Adrenal gland (tissue), 12 donors: Measurements from ENCODE around the gene ARHGAP10. TPM values are rescaled to one million over a fixed set of nuclear protein-coding genes. Genes with fewer than 3 reads are reported as not detected.
A peak's percentile ranks its signal among the peaks of the same experiment; 100 is the strongest.

Experiments used
- DNase-seq, 7 donors: peaks; one replicate each; pipeline ENCODE4 v3.0.0-alpha.2; 2019 to 2020
- H3K27ac ChIP-seq, 5 donors: fragments of 200-600 bp; sonication (generic) in 4 of 5; 1 replicate in 3 of 5; 2 replicates in 2 of 5; pipeline versions ENCODE4 v1.5.1 to v1.8.0; 2016 to 2020; ENCODE audit warnings: mild to moderate bottlenecking in 1 of 5
- H3K27me3 ChIP-seq: fragments of 200-600 bp; 2 replicates; pipeline ENCODE4 v1.8.0; 2021
- H3K36me3 ChIP-seq, 2 donors: fragments of 200-600 bp; replicated peaks in 1 of 2; 1 replicate in 1 of 2; 2 replicates in 1 of 2; pipeline versions ENCODE4 v1.5.1 to v1.8.0; 2018 to 2022
- H3K4me1 ChIP-seq, 2 donors: fragments of 200-600 bp; replicated peaks in 1 of 2; 1 replicate in 1 of 2; 2 replicates in 1 of 2; pipeline versions ENCODE4 v1.5.1 to v1.8.0; 2018 to 2021
- H3K4me3 ChIP-seq, 4 donors: fragments of 200-600 bp; sonication (generic) in 3 of 4; one replicate each; pipeline ENCODE4 v1.5.1; 2016 to 2018
- H3K9me3 ChIP-seq, 3 donors: fragments of 200-600 bp; sonication (generic) in 1 of 3; replicated peaks in 1 of 3; 1 replicate in 2 of 3; 2 replicates in 1 of 3; pipeline versions ENCODE4 v1.5.1 to v1.8.0; 2016 to 2021
- POLR2A ChIP-seq, 2 donors: fragments of 450-650 bp; IDR thresholded peaks; one replicate each; pipeline ENCODE4 v1.6.1; 2017; ENCODE audit warnings: antibody characterized with exemption in 2 of 2, mild to moderate bottlenecking in 2 of 2, moderate library complexity in 1 of 2
- WGBS, 4 donors: extraction: QIAGEN DNeasy Blood & Tissue Kit in 2 of 4; methylation state at CpG; one replicate each; pipeline versions ENCODE4 v1.1.5 to v1.1.7; 2013 to 2017; 5-methylcytosine and 5-hydroxymethylcytosine counted together
- intact Hi-C, 2 donors: fragments of 100-400 bp; cut with DNase I; formaldehyde crosslinking; loops; one replicate each; pipeline versions ENCODE4 v1.14.1 to v1.15.0; 2022 to 2023
- polyA plus RNA-seq, 3 donors: library from polyadenylated mRNA; stranded (reverse); fragments of 200-250 nt in 2 of 3; fragments of 350-450 nt in 1 of 3; fragmentation: Illumina TruSeq in 1 of 3; extraction: RNeasy Lipid Tissue Mini Kit (QIAGEN cat#74804) in 1 of 3; gene quantifications; one replicate each; pipeline ENCODE4 v1.2.3, GENCODE V29; 2013 to 2014
- total RNA-seq, 9 donors: library from RNA; depleted of rRNA in 4 of 9; stranded (reverse); fragments of >200 nt in 4 of 9; fragments of 120-200 nt in 1 of 9; fragmentation: NEBNext Ultra II Directional in 1 of 9; extraction: Animal tissue kit (Norgen Biotek cat#: 25700) in 1 of 9; gene quantifications; one replicate each; pipeline versions ENCODE4 v1.1.0 to v1.2.4, GENCODE V29; 2013 to 2023
- TF ChIP-seq, protein P1 (sequence below), 6 experiments: fragments of 450-650 bp in 4 of 6; fragments of 200-600 bp in 2 of 6; sonication (generic) in 1 of 6; IDR thresholded peaks; 1 replicate in 5 of 6; 2 replicates in 1 of 6; pipeline versions ENCODE4 v1.5.1 to v1.8.0; 2016 to 2021; ENCODE audit warnings: antibody characterized with exemption in 6 of 6, mild to moderate bottlenecking in 2 of 6, moderate library complexity in 1 of 6
- donor health status: healthy with polysubstance abuse.
- donor health status: Bipolar disorder and iron deficiency.
- donor health status: DM: yes; HTN: yes; CAD: no.
- donor health status: DM: no; HTN: no; CAD: no.
- donor health status: DM: no; HTN: no; CAD: no.
- donor health status: DM: yes; HTN: yes; CAD: no.

Gene ARHGAP10
- total and polyA plus RNA-seq, 12 donors: 7.0 to 40.8 (median 22.1) TPM

DNA sequence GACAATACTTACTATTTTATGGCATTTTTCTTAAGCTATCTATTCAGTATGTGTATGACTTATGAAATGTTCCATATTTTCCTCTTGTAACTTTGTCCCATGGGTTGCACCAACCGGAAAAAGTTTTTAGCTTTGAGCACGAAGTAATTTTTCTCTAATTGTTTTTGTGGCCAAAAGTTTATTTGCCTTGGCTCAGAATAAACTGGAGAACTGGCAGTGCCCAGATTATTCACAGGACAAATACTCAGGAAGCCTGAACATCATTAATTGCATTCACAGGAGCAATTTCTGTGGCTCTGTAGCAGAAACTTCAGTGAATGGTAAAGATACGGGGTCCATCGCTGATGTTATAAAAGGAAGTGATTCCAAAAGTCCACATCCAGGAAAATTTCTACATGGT is 184.5 kb downstream of the ARHGAP10 start:
- Histone ChIP-seq H3K4me3 (no peak overlapping the region), H3K27ac (no peak overlapping the region), H3K27me3 (no peaks in the 10 kb centered on the region), H3K4me1 (no peaks in the 10 kb centered on the region), H3K9me3 (no peaks in the 10 kb centered on the region), H3K36me3 (peaks cover 0 to 8% of the 10 kb centered on the region in 2 donors)
- DNase-seq: no peak
- WGBS, 4 donors: 77 to 86% (median 82%) methylated on average over 4 of the region's 4 CpGs
- intact Hi-C loops: no loop called here
- TF ChIP-seq, protein P1, sequence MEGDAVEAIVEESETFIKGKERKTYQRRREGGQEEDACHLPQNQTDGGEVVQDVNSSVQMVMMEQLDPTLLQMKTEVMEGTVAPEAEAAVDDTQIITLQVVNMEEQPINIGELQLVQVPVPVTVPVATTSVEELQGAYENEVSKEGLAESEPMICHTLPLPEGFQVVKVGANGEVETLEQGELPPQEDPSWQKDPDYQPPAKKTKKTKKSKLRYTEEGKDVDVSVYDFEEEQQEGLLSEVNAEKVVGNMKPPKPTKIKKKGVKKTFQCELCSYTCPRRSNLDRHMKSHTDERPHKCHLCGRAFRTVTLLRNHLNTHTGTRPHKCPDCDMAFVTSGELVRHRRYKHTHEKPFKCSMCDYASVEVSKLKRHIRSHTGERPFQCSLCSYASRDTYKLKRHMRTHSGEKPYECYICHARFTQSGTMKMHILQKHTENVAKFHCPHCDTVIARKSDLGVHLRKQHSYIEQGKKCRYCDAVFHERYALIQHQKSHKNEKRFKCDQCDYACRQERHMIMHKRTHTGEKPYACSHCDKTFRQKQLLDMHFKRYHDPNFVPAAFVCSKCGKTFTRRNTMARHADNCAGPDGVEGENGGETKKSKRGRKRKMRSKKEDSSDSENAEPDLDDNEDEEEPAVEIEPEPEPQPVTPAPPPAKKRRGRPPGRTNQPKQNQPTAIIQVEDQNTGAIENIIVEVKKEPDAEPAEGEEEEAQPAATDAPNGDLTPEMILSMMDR (IDR thresholded peaks at IDR 0.05): no peak
- no peak for TF ChIP-seq POLR2A (IDR thresholded peaks at IDR 0.05)

DNA sequence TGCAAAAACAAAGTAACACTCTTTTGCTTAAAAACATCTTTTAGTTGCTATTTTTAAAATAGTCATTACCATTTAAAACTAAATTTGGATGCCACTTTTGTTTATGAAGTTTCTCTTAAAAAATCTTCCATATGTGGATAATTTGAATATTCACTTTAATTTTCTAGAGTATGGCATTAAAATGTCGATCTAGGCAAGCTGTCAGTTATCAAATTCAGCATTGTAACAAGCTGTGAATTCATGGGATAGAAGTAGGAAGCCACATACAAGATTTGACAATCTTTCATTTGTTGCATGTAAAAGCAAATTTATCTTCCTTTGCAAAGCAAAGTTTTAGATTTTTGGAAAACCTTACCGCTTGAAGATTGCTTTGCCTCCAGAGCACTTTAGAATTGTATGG is 191.5 kb downstream of the ARHGAP10 start:
- no peak overlapping the region for H3K4me3 ChIP-seq
- peaks cover 0 to 9% of the 10 kb centered on the region in 2 donors for H3K4me1 ChIP-seq
- no peak for TF ChIP-seq POLR2A (IDR thresholded peaks at IDR 0.05)
- TF ChIP-seq, protein P1 (IDR thresholded peaks at IDR 0.05): no peak
- no peak for DNase-seq
- 93 to 97% (median 95%) methylated on average over 2 of the region's 2 CpGs for WGBS, 4 donors
- H3K9me3 ChIP-seq: no peaks in the 10 kb centered on the region
- H3K27ac ChIP-seq: no peak overlapping the region
- intact Hi-C loops: no loop called here
- peaks cover 0 to 5% of the 10 kb centered on the region in 2 donors for H3K36me3 ChIP-seq
- H3K27me3 ChIP-seq: no peaks in the 10 kb centered on the region

DNA sequence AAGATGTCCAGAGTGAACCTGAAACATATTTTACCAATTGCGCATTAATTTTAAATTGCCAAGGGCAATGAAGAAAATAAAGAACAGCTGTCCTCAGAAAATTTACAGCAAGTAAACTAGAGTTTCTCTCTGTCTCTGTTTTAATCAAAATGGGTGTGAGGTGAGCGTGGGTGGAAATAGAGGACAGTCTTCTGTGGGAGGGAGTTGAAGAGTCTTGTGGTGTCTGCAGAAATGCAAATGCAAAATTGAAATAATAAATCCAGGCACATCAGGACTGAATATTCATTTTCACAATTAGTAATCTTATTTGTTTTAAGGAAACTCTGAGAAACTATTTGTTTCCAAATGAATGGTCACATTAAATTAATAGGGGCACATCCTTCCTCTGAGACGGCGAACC is 192.0 kb downstream of the ARHGAP10 start:
- Histone ChIP-seq H3K36me3 (peaks cover 0 to 5% of the 10 kb centered on the region in 2 donors), H3K4me1 (peaks cover 0 to 9% of the 10 kb centered on the region in 2 donors), H3K9me3 (no peaks in the 10 kb centered on the region), H3K4me3 (no peak overlapping the region), H3K27me3 (no peaks in the 10 kb centered on the region), H3K27ac (no peak overlapping the region)
- DNase-seq: no peak
- TF ChIP-seq, protein P1 (IDR thresholded peaks at IDR 0.05): no peak
- TF ChIP-seq POLR2A (IDR thresholded peaks at IDR 0.05): no peak
- intact Hi-C loops: no loop called here
- WGBS, 4 donors: 88 to 97% (median 92%) methylated on average over 4 of the region's 4 CpGs

DNA sequence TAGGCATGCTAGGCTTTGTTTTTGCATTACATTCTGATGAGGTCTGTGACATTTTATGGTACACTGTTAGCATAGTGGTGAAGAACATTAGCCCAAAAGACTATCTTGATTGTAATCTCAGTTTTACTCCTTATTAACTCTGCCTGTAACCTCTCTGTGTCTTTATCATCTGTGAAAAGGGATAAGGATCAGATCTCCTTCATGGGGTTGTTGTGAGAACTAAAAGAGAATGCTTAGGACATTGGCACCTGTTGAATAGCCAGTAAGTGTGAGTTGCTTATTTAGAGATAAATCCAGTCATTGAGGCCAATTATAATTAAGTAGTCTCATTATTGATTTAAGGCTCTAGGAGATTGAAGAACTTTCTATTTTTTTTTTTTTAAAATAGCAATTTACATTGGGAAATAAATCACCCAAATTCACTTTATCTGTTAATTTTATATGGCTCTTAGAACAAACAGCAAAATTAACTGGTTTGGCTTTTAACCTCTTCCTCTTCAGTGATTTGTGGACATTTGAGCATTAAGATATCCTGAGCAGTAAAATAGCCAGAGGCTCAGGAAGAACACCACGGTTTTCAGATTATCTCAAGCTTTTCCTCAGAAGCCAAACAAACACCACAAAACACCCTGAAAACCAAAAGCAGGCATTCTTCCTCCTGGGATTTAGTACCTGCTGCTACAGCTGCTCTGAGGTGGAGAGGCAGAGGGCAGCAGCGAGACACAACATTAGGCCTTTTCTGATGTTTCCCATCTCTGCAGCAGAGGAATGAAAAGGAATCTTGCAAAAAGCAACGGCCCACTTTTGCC is 192.9 kb downstream of the ARHGAP10 start:
- 31 to 44% (median 36%) methylated on average over 3 of the region's 3 CpGs for WGBS, 4 donors
- DNase-seq: peak; percentile 27 to 77 (median 45)
- intact Hi-C loops: no loop called here
- TF ChIP-seq POLR2A (IDR thresholded peaks at IDR 0.05): no peak
- TF ChIP-seq, protein P1 (IDR thresholded peaks at IDR 0.05): peak; percentile 38 to 52 (median 48)
- H3K4me1 ChIP-seq: peaks cover 0 to 9% of the 10 kb centered on the region in 2 donors
- no peaks in the 10 kb centered on the region for H3K9me3 ChIP-seq
- H3K27me3 ChIP-seq: no peaks in the 10 kb centered on the region
- peaks cover 0 to 5% of the 10 kb centered on the region in 2 donors for H3K36me3 ChIP-seq
- H3K27ac ChIP-seq: no peak overlapping the region
- no peak overlapping the region for H3K4me3 ChIP-seq
